Vagina (tissue), 2 donors: ENCODE measurements around the gene MTUS2. TPM values are rescaled to one million over a fixed set of nuclear protein-coding genes. Genes with fewer than 3 reads are reported as not detected.

Source experiments
- DNase-seq, 2 donors: peaks; one replicate each; pipeline ENCODE4 v3.0.0-alpha.2; 2017; ENCODE audit errors: extremely low spot score in 2 of 2
- H3K27ac ChIP-seq: fragments of 200-600 bp; sonication (generic); one replicate; pipeline ENCODE4 v1.5.1; 2019
- H3K27me3 ChIP-seq: fragments of 200-600 bp; sonication (generic); one replicate; pipeline ENCODE4 v1.5.1; 2019
- H3K36me3 ChIP-seq, 2 donors: fragments of 200-600 bp; sonication (generic); one replicate each; pipeline ENCODE4 v1.5.1; 2017 to 2019
- H3K4me1 ChIP-seq: fragments of 200-600 bp; sonication (generic); one replicate; pipeline ENCODE4 v1.5.1; 2019
- H3K4me3 ChIP-seq, 2 donors: fragments of 200-600 bp; sonication (generic); 1 replicate in 1 of 2; 2 replicates in 1 of 2; pipeline ENCODE4 v1.5.1; 2016 to 2019
- H3K9me3 ChIP-seq: fragments of 200-600 bp; sonication (generic); one replicate; pipeline ENCODE4 v1.5.1; 2019
- POLR2A ChIP-seq, 2 donors: fragments of 450-650 bp; IDR thresholded peaks; one replicate each; pipeline ENCODE4 v1.6.1; 2017; ENCODE audit warnings: antibody characterized with exemption in 2 of 2, mild to moderate bottlenecking in 2 of 2, moderate library complexity in 2 of 2
- POLR2AphosphoS5 ChIP-seq, 2 donors: sonication (generic); formaldehyde crosslinking; IDR thresholded peaks; one replicate each; pipeline ENCODE4 v1.9.0; 2017; ENCODE audit warnings: antibody characterized with exemption in 2 of 2, mild to moderate bottlenecking in 2 of 2, low read depth in 1 of 2; ENCODE audit not compliant: insufficient read depth in 1 of 2
- intact Hi-C: fragments of 100-400 bp; cut with DNase I; formaldehyde crosslinking; loops from one replicate; pipeline ENCODE4 v1.15.1; 2023
- total RNA-seq: library from RNA; depleted of rRNA; stranded (reverse); fragments of >200 nt; gene quantifications from one replicate; pipeline ENCODE4 v1.2.3, GENCODE V29; 2016
- TF ChIP-seq, protein P1 (sequence below), 3 experiments: fragments of 450-650 bp in 2 of 3; fragments of 200-600 bp in 1 of 3; sonication (generic) in 1 of 3; IDR thresholded peaks; one replicate each; pipeline ENCODE4 v1.5.1; 2017 to 2019; ENCODE audit warnings: antibody characterized with exemption in 3 of 3, mild to moderate bottlenecking in 2 of 3, moderate library complexity in 2 of 3

Gene MTUS2
- total RNA-seq, 1 donor from 2014 or later: 0.74 TPM

DNA sequence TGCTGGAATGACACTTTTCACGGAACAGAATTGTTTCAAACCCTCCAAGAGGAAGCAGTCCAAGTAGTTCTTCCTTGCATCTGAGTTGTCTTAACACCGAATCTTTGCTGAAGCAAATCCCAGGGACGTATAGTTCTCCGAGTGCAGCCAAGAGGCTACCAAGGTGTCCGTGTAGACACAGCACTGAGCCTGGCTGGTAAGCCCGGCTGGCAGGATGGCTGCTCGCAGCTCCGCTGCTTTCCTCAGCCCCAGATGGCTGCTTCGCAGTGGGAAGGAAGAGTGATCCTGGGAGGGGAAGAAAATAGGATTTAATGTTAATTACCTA is 670.4 kb downstream of the MTUS2 start:
- no peak overlapping the region for H3K27ac ChIP-seq
- no peak for DNase-seq
- no peaks in the 10 kb centered on the region for H3K4me1 ChIP-seq
- H3K27me3 ChIP-seq: no peaks in the 10 kb centered on the region
- H3K4me3 ChIP-seq: no peak overlapping the region
- H3K36me3 ChIP-seq: no peaks in the 10 kb centered on the region
- TF ChIP-seq POLR2AphosphoS5 (IDR thresholded peaks at IDR 0.05; ENCODE audit: insufficient read depth in 1 of 2, low read depth in 1 of 2): no peak
- no peak for TF ChIP-seq POLR2A (IDR thresholded peaks at IDR 0.05)
- TF ChIP-seq, protein P1, sequence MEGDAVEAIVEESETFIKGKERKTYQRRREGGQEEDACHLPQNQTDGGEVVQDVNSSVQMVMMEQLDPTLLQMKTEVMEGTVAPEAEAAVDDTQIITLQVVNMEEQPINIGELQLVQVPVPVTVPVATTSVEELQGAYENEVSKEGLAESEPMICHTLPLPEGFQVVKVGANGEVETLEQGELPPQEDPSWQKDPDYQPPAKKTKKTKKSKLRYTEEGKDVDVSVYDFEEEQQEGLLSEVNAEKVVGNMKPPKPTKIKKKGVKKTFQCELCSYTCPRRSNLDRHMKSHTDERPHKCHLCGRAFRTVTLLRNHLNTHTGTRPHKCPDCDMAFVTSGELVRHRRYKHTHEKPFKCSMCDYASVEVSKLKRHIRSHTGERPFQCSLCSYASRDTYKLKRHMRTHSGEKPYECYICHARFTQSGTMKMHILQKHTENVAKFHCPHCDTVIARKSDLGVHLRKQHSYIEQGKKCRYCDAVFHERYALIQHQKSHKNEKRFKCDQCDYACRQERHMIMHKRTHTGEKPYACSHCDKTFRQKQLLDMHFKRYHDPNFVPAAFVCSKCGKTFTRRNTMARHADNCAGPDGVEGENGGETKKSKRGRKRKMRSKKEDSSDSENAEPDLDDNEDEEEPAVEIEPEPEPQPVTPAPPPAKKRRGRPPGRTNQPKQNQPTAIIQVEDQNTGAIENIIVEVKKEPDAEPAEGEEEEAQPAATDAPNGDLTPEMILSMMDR (IDR thresholded peaks at IDR 0.05): no peak
- H3K9me3 ChIP-seq: no peaks in the 10 kb centered on the region
- intact Hi-C loops: no loop called here

DNA sequence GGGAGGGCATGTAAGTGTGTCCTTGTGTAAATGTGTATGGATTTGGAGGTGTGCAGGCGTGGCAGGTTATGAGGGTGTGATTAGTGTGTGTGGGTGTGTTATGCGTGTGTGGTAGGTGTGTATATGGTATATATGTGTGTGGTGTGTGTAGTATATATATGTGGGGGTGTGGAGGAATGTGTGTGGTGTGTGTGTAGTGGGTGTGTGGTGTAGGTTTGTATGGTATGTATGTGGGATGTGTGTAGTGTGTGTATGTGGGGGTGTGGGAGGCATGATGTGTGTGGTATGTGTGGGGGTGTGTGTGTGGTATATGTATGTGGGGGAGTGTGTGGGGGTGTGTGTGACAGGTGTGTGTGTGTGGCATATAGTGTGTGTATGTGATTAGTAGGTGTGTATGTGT is 671.1 kb downstream of the MTUS2 start:
- TF ChIP-seq, protein P1 (IDR thresholded peaks at IDR 0.05): no peak
- TF ChIP-seq POLR2A (IDR thresholded peaks at IDR 0.05) (no peak), POLR2AphosphoS5 (IDR thresholded peaks at IDR 0.05; ENCODE audit: insufficient read depth in 1 of 2, low read depth in 1 of 2) (no peak)
- no peak for DNase-seq
- intact Hi-C loops: no loop called here
- Histone ChIP-seq H3K36me3 (no peaks in the 10 kb centered on the region), H3K4me1 (no peaks in the 10 kb centered on the region), H3K27ac (no peak overlapping the region), H3K4me3 (no peak overlapping the region), H3K9me3 (no peaks in the 10 kb centered on the region), H3K27me3 (no peaks in the 10 kb centered on the region)

DNA sequence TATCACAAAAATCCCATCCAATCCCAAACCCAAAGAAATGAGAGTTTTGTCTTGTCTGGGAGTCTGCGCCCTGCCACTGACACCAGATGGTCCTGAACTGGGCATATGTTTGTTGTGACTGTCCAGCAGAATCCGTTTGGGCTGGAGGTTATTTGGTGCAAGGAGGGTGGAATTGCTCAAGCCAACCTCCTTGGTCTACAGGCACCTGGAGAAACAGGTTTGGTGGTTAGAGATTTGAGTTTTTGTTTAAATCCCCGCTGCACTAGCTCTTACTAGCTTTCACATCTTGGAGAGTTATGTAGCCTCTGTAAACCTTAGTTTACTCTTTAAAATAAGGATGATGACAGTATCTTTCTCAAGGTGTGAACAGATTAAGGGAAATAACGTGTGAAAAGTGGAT is 673.7 kb downstream of the MTUS2 start:
- TF ChIP-seq POLR2AphosphoS5 (IDR thresholded peaks at IDR 0.05; ENCODE audit: insufficient read depth in 1 of 2, low read depth in 1 of 2) (no peak), POLR2A (IDR thresholded peaks at IDR 0.05) (no peak)
- TF ChIP-seq, protein P1 (IDR thresholded peaks at IDR 0.05): no peak
- intact Hi-C loops: no loop called here

DNA sequence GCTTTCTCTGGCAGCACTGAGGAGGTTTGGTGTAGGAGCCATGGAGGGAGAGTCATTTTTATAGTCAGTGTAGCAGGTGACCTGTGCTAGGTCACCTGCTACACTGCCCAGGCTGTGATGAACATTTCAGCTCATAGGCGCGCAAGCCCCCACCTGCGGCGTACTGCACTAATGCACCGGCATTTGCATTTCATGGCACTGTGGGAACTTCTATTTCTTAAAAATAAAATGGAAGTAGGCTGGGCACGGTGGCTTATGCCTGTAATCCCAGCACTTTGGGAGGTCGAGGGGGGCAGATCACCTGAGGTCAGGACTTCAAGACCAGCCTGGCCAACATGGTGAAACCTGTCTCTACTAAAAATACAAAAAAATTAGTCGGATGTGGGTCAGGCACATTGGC is 674.4 kb downstream of the MTUS2 start:
- H3K27me3 ChIP-seq: no peaks in the 10 kb centered on the region

More for the DNA sequence above, 673.7 kb downstream of the MTUS2 start:
- DNase-seq: no peak
- H3K4me3 ChIP-seq: no peak overlapping the region
- H3K36me3 ChIP-seq: no peaks in the 10 kb centered on the region
- no peaks in the 10 kb centered on the region for H3K9me3 ChIP-seq
- no peaks in the 10 kb centered on the region for H3K27me3 ChIP-seq
- H3K4me1 ChIP-seq: peaks cover 10% of the 10 kb centered on the region
- no peak overlapping the region for H3K27ac ChIP-seq

DNA sequence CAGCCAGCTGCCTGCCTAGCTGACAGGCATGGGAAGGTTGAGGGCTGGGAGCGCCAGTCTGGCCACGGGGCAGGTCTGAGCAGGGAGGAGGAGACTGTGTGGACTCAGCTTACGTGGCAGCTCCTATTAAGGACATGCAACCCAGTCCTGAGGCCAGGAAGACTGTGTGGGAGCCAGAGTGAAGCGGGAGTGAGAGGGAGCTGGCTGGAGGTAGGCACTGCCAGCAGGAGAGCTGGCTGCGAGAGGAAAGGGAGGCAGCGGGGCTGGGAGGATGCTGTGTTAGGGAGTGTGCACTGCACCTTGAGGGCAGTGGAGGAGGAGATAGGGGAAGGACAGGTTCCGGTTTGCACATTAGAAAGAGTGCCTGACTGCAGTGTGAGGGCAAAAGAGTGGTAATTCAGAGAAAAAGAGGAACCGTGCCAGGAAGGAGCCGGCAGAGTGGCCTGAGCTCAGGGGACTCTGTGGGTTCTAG is 676.1 kb downstream of the MTUS2 start:
- TF ChIP-seq, protein P1 (IDR thresholded peaks at IDR 0.05): no peak
- TF ChIP-seq POLR2A (IDR thresholded peaks at IDR 0.05) (no peak), POLR2AphosphoS5 (IDR thresholded peaks at IDR 0.05; ENCODE audit: insufficient read depth in 1 of 2, low read depth in 1 of 2) (no peak)
- Histone ChIP-seq H3K4me1 (peaks cover 10% of the 10 kb centered on the region), H3K36me3 (no peaks in the 10 kb centered on the region), H3K9me3 (no peaks in the 10 kb centered on the region), H3K27ac (no peak overlapping the region), H3K4me3 (no peak overlapping the region), H3K27me3 (no peaks in the 10 kb centered on the region)
- intact Hi-C loops: no loop called here
- no peak for DNase-seq

More for the DNA sequence above, 674.4 kb downstream of the MTUS2 start:
- Histone ChIP-seq H3K4me1 (peaks cover 10% of the 10 kb centered on the region), H3K4me3 (no peak overlapping the region), H3K9me3 (no peaks in the 10 kb centered on the region), H3K27ac (no peak overlapping the region), H3K36me3 (no peaks in the 10 kb centered on the region)
- intact Hi-C loops: no loop called here
- DNase-seq: no peak
- TF ChIP-seq POLR2A (IDR thresholded peaks at IDR 0.05) (no peak), POLR2AphosphoS5 (IDR thresholded peaks at IDR 0.05; ENCODE audit: insufficient read depth in 1 of 2, low read depth in 1 of 2) (no peak)
- TF ChIP-seq, protein P1 (IDR thresholded peaks at IDR 0.05): no peak
